Dedifferentiated amniotic fluid mesenchymal stem cell (primary cell): Measurements from ENCODE around the gene TEX2.

ENCODE experiments used
- DNase-seq: peaks from one replicate; pipeline ENCODE4 v3.0.0-alpha.2; 2016; ENCODE audit errors: extremely low spot score

Gene TEX2

GRCh38 chr17:64117981-64118979 lies 144.8 kb downstream of the TEX2 start:
- DNase-seq, result no peak

- DNase-seq, result peak; percentile 57
Measured at GRCh38 chr17:64115822-64116534, 147.1 kb downstream of the TEX2 start.

- no peak for DNase-seq
Measured at GRCh38 chr17:64115043-64115698, 147.9 kb downstream of the TEX2 start.

GRCh38 chr17:64113006-64113405 lies 150.1 kb downstream of the TEX2 start:
- no peak for DNase-seq

- DNase-seq, result no peak
Measured at GRCh38 chr17:64111831-64112230, 151.2 kb downstream of the TEX2 start.

- DNase-seq, result no peak
Measured at GRCh38 chr17:64110379-64111152, 152.5 kb downstream of the TEX2 start.

- DNase-seq, result no peak
Measured at GRCh38 chr17:64109400-64109799, 153.7 kb downstream of the TEX2 start.

GRCh38 chr17:64107500-64108236 lies 155.4 kb downstream of the TEX2 start:
- no peak for DNase-seq

GRCh38 chr17:64106918-64107317 lies 156.1 kb downstream of the TEX2 start:
- no peak for DNase-seq

GRCh38 chr17:64103391-64104364 lies 159.4 kb downstream of the TEX2 start:
- no peak for DNase-seq

- no peak for DNase-seq
Measured at GRCh38 chr17:64102627-64103390, 160.3 kb downstream of the TEX2 start.

- DNase-seq, result no peak
Measured at GRCh38 chr17:64099543-64099942, 163.5 kb downstream of the TEX2 start.
